Thyroid gland (tissue), 4 donors: ENCODE results near the gene VPS9D1.

ENCODE experiments used
- CTCF ChIP-seq, 6 experiments: fragments of 200-600 bp in 3 of 6; fragments of 450-650 bp in 3 of 6; sonication (generic) in 3 of 6; IDR thresholded peaks; one replicate each; pipeline ENCODE4 v1.5.1; 2016 to 2019; ENCODE audit warnings: antibody characterized with exemption in 6 of 6, mild to moderate bottlenecking in 2 of 6, inconsistent platforms in 1 of 6, moderate library complexity in 1 of 6
- POLR2A ChIP-seq, 2 donors: fragments of 450-650 bp; IDR thresholded peaks; one replicate each; pipeline ENCODE4 v1.6.1; 2017; ENCODE audit warnings: antibody characterized with exemption in 2 of 2, mild to moderate bottlenecking in 2 of 2, moderate library complexity in 1 of 2

GRCh38 chr16:89723279-89724250 lies 2.9 kb upstream of the VPS9D1 start:
- TF ChIP-seq CTCF (IDR thresholded peaks at IDR 0.05) (no peak), POLR2A (IDR thresholded peaks at IDR 0.05) (no peak)
